ENCODE results near the gene ARHGAP40.

GRCh38 chr20:38658879-38659596 is 57.4 kb downstream of the ARHGAP40 start:
- TF ChIP-seq CTCF (IDR thresholded peaks at IDR 0.05) (peak; percentile 9 to 61 (median 45)), POLR2A (IDR thresholded peaks at IDR 0.05) (no peak)
